Ramos (cell line): ENCODE results near the gene HNF1A.
"Not testable (repeated sequence)": the region's sequence is repeated elsewhere in the genome, so short reads cannot be mapped to it uniquely, and the experiment has no call there.

Experiments used
- in situ Hi-C: fragments of 300-500 bp; cut with MboI; formaldehyde crosslinking; loops from one replicate; pipeline ENCODE4 v1.14.3; 2022; ENCODE audit warnings: low sequenced_read_pairs; ENCODE audit not compliant: unreplicated experiment

The HNF1A gene

GRCh38 chr12:121034616-121035305 lies 56.4 kb downstream of the HNF1A start:
- in situ Hi-C loops = no loop called here

GRCh38 chr12:121036810-121037326 lies 58.5 kb downstream of the HNF1A start:
- in situ Hi-C loops = no loop called here

GRCh38 chr12:121038861-121039668 lies 60.7 kb downstream of the HNF1A start, which contains the start of gene OASL:
TSS of gene OASL (minus strand) at chr12:121039246. CDS start at chr12:121038971, 275 bp downstream.
- in situ Hi-C loops = no loop called here

GRCh38 chr12:121043067-121043466 lies 64.7 kb downstream of the HNF1A start:
- in situ Hi-C loops = no loop called here

DNA sequence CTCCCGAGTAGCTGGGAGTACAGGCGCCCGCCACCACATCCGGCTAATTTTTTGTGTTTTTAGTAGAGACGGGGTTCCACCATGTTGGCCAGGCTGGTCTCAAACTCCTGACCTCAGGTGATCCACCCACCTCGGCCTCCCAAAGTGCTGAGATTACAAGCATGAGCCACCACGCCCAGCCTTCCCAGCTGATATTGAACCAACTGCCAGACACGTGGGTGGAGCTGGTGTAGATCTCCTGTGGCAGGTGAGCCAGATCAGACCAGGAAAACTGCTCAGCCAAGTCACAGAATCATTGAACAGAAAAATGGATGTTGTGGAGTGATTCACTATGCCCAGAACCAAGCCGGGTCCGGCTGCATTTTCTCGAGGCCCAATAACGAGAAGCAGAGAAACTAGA lies 69.1 kb downstream of the HNF1A start:
- in situ Hi-C loops = not testable (repeated sequence)

GRCh38 chr12:121048442-121048841 lies 70.1 kb downstream of the HNF1A start:
- in situ Hi-C loops = no loop called here

GRCh38 chr12:121050725-121051124 lies 72.4 kb downstream of the HNF1A start:
- in situ Hi-C loops = no loop called here
